ENCODE data around the gene CDIP1.

DNA sequence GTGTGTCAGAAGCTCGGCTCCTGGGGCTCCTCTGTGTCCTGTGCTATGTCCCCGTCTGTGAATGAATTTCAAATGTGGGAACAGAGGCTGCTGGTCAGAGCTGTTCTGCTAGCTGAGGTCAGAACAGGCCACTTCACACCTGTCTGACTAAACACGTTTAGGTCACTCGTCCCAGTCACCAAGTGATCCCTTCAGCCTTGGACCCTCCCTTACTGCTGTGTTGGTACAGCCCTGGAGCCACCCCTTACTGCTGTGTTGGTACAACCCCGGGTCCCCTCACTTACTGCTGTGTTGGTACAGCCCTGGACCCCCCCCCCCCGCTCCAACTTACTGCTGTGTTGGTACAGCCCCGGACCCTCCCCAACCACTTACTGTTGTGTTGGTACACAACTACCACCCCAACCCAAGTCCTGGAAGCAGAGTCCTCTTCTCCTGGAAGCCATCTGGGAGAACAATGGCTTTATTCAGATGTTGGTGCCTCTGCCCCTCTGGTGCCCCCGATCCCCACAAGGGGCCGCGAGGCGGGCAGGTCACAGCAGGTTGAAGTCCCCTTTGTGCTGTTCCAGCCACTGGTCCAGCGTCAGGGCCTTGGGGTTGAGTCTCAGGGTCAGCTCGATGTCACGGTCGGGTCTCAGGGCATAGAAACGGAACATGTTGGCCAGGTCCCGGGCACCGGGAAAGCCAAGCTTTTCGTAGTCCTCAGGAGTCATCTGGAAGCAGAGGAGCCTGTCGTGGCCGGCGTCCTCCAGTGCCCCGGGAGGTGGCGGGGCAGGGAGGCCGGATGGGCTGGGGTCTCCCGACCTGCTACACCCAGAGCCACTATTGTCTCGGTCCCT is 77.1 kb downstream of the CDIP1 start:
- TF ChIP-seq, protein P1, sequence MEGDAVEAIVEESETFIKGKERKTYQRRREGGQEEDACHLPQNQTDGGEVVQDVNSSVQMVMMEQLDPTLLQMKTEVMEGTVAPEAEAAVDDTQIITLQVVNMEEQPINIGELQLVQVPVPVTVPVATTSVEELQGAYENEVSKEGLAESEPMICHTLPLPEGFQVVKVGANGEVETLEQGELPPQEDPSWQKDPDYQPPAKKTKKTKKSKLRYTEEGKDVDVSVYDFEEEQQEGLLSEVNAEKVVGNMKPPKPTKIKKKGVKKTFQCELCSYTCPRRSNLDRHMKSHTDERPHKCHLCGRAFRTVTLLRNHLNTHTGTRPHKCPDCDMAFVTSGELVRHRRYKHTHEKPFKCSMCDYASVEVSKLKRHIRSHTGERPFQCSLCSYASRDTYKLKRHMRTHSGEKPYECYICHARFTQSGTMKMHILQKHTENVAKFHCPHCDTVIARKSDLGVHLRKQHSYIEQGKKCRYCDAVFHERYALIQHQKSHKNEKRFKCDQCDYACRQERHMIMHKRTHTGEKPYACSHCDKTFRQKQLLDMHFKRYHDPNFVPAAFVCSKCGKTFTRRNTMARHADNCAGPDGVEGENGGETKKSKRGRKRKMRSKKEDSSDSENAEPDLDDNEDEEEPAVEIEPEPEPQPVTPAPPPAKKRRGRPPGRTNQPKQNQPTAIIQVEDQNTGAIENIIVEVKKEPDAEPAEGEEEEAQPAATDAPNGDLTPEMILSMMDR (IDR thresholded peaks at IDR 0.05): no peak
- TF ChIP-seq POLR2A (IDR thresholded peaks at IDR 0.05): no peak

Measured in body of pancreas (tissue), 4 donors.